IMR-90 (cell line): ENCODE data around the gene CDKN1A. TPM values are rescaled to one million over a fixed set of nuclear protein-coding genes. Genes with fewer than 3 reads are reported as not detected.

Experiments used
- ATAC-seq: fragments of 200-7000 bp; cut with Tn5 transposase; 2 replicates; pipeline ENCODE4 v1.9.1; 2020; ENCODE audit warnings: low read depth, mild to moderate bottlenecking, moderate library complexity
- BruUV-seq: library from RNA; stranded (reverse); fragments of 400-500 nt; replicated peaks from 2 replicates; lab custom pipeline; 2021; lab: Mats Ljungman, UMichigan
- CTCF ChIA-PET: fragments of 300-600 bp; formaldehyde crosslinking; extraction: SDS; loops from one replicate; lab custom pipeline; 2021; ENCODE audit warnings: antibody characterized with exemption; lab: Yijun Ruan, JAX
- POLR2A ChIA-PET: fragments of 300-600 bp; sonication (Branson Sonifier 250); formaldehyde crosslinking; loops from one replicate; lab custom pipeline; 2022; ENCODE audit warnings: antibody characterized with exemption; ENCODE audit not compliant: unreplicated experiment; lab: Charles Lee
- DNase-seq: peaks from one replicate; pipeline ENCODE4 v3.0.0; 2013
- H2AFZ ChIP-seq: replicated peaks from 2 replicates; pipeline ENCODE3; 2013; ENCODE audit warnings: low read length, mild to moderate bottlenecking; ENCODE audit not compliant: poor library complexity
- H2AK5ac ChIP-seq: 2 replicates; pipeline ENCODE4 v1.6.1; 2013; ENCODE audit warnings: low read depth, low read length, inconsistent platforms
- H2AK9ac ChIP-seq: replicated peaks from 2 replicates; pipeline ENCODE3; 2013; ENCODE audit warnings: mild to moderate bottlenecking, low read depth, low read length, moderate library complexity; ENCODE audit not compliant: poor library complexity
- H2BK120ac ChIP-seq: 2 replicates; pipeline ENCODE4 v1.6.1; 2013; ENCODE audit warnings: low read depth, low read length, inconsistent platforms
- H2BK15ac ChIP-seq: 3 replicates; pipeline ENCODE4 v1.6.1; 2013; ENCODE audit warnings: low read depth, low read length, inconsistent platforms
- H2BK20ac ChIP-seq: 2 replicates; pipeline ENCODE4 v1.6.1; 2013; ENCODE audit warnings: low read depth, mild to moderate bottlenecking, inconsistent platforms, low read length, moderate library complexity
- H2BK5ac ChIP-seq: 2 replicates; pipeline ENCODE4 v1.6.1; 2013; ENCODE audit warnings: mild to moderate bottlenecking, low read depth, low read length, inconsistent platforms; ENCODE audit not compliant: poor library complexity, severe bottlenecking
- H3K14ac ChIP-seq: replicated peaks from 2 replicates; pipeline ENCODE4 v1.6.1; 2013; ENCODE audit warnings: low read depth, low read length, inconsistent platforms
- H3K18ac ChIP-seq: 2 replicates; pipeline ENCODE4 v1.6.1; 2013; ENCODE audit warnings: low read depth, low read length, control low read depth
- H3K23ac ChIP-seq: 2 replicates; pipeline ENCODE4 v1.6.1; 2013; ENCODE audit warnings: low read depth, low read length, inconsistent platforms
- H3K27ac ChIP-seq: 2 replicates; pipeline ENCODE4 v1.5.1; 2013; ENCODE audit warnings: mild to moderate bottlenecking, control low read depth, low read length; ENCODE audit not compliant: insufficient read depth
- H3K27me3 ChIP-seq: 2 replicates; pipeline ENCODE4 v1.6.1; 2013; ENCODE audit warnings: low read length; ENCODE audit not compliant: control insufficient read depth, insufficient read depth
- H3K36me3 ChIP-seq: 2 replicates; pipeline ENCODE4 v1.6.1; 2013; ENCODE audit warnings: low read length, mixed read lengths; ENCODE audit not compliant: control insufficient read depth, insufficient read depth
- H3K4ac ChIP-seq: 2 replicates; pipeline ENCODE4 v1.6.1; 2013; ENCODE audit warnings: low read depth, low read length, inconsistent platforms
- H3K4me1 ChIP-seq: 2 replicates; pipeline ENCODE4 v1.6.1; 2013; ENCODE audit warnings: low read length, mixed read lengths; ENCODE audit not compliant: control insufficient read depth, insufficient read depth
- H3K4me2 ChIP-seq: 2 replicates; pipeline ENCODE4 v1.6.1; 2013; ENCODE audit warnings: low read depth, mild to moderate bottlenecking, control low read depth, low read length, moderate library complexity
- H3K4me3 ChIP-seq: 2 replicates; pipeline ENCODE4 v1.5.1; 2013; ENCODE audit warnings: low read depth, mild to moderate bottlenecking, control low read depth, low read length, moderate library complexity; ENCODE audit not compliant: insufficient read depth
- H3K56ac ChIP-seq: 2 replicates; pipeline ENCODE4 v1.6.1; 2013; ENCODE audit warnings: low read length, inconsistent platforms; ENCODE audit not compliant: insufficient read depth; ENCODE audit errors: extremely low read depth
- H3K79me1 ChIP-seq, 2 experiments: 2 replicates each; pipeline ENCODE4 v1.6.1; 2013; ENCODE audit warnings: low read length in 2 of 2, inconsistent platforms in 1 of 2, low read depth in 1 of 2
- H3K9ac ChIP-seq: 2 replicates; pipeline ENCODE4 v1.6.1; 2013; ENCODE audit warnings: low read depth, low read length, control low read depth
- H3K9me1 ChIP-seq: 2 replicates; pipeline ENCODE4 v1.6.1; 2013; ENCODE audit warnings: low read length, inconsistent platforms; ENCODE audit not compliant: insufficient read depth
- H3K9me3 ChIP-seq: 2 replicates; pipeline ENCODE4 v1.6.1; 2013; ENCODE audit warnings: low read length; ENCODE audit not compliant: control insufficient read depth, insufficient read depth
- H4K20me1 ChIP-seq: 2 replicates; pipeline ENCODE4 v1.6.1; 2013; ENCODE audit warnings: low read length, inconsistent platforms; ENCODE audit not compliant: insufficient read depth
- H4K5ac ChIP-seq: 2 replicates; pipeline ENCODE4 v1.6.1; 2013; ENCODE audit warnings: mild to moderate bottlenecking, low read depth, low read length, control low read depth
- H4K8ac ChIP-seq, 2 experiments: 2 replicates each; pipeline ENCODE4 v1.6.1; 2013; ENCODE audit warnings: low read depth in 2 of 2, low read length in 2 of 2, control low read depth in 1 of 2, inconsistent platforms in 1 of 2
- H4K91ac ChIP-seq: 2 replicates; pipeline ENCODE4 v1.6.1; 2013; ENCODE audit warnings: low read depth, low read length, inconsistent platforms; ENCODE audit not compliant: insufficient read depth
- BHLHE40 ChIP-seq: fragments of 150-350 bp; IDR thresholded peaks from 2 replicates; pipeline ENCODE4 v1.6.1; 2016; ENCODE audit warnings: mild to moderate bottlenecking, low read depth, low read length
- CEBPB ChIP-seq: IDR thresholded peaks from 2 replicates; pipeline ENCODE4 v1.6.1; 2012; ENCODE audit warnings: low read depth, low read length, improper control_type of control experiment
- CHD1 ChIP-seq: IDR thresholded peaks from 2 replicates; pipeline ENCODE4 v1.6.1; 2012; ENCODE audit warnings: low read depth, low read length, improper control_type of control experiment
- FOS ChIP-seq: fragments of 150-350 bp; IDR thresholded peaks from 2 replicates; pipeline ENCODE4 v1.6.1; 2016; ENCODE audit warnings: low read depth, low read length
- MAFK ChIP-seq: IDR thresholded peaks from 2 replicates; pipeline ENCODE4 v1.6.1; 2012; ENCODE audit warnings: low read depth, low read length, improper control_type of control experiment
- MAZ ChIP-seq: IDR thresholded peaks from 2 replicates; pipeline ENCODE4 v1.6.1; 2012; ENCODE audit warnings: low read depth, mild to moderate bottlenecking, low read length, improper control_type of control experiment, moderate library complexity, borderline replicate concordance
- MXI1 ChIP-seq: IDR thresholded peaks from 2 replicates; pipeline ENCODE4 v1.6.1; 2012; ENCODE audit warnings: low read depth, mild to moderate bottlenecking, low read length, moderate library complexity, borderline replicate concordance
- NFE2L2 ChIP-seq: fragments of 150-350 bp; IDR thresholded peaks from 2 replicates; pipeline ENCODE4 v1.6.1; 2016; ENCODE audit warnings: low read depth, mild to moderate bottlenecking, low read length
- POLR2A ChIP-seq: IDR thresholded peaks from 2 replicates; pipeline ENCODE4 v1.6.1; 2012; ENCODE audit warnings: mild to moderate bottlenecking, low read depth, low read length
- RAD21 ChIP-seq: IDR thresholded peaks from 2 replicates; pipeline ENCODE4 v1.6.1; 2012; ENCODE audit warnings: low read length, improper control_type of control experiment
- RCOR1 ChIP-seq: IDR thresholded peaks from 2 replicates; pipeline ENCODE4 v1.6.1; 2012; ENCODE audit warnings: mild to moderate bottlenecking, low read length, improper control_type of control experiment; ENCODE audit not compliant: insufficient replicate concordance
- RFX5 ChIP-seq: IDR thresholded peaks from 2 replicates; pipeline ENCODE4 v1.8.0; 2012; ENCODE audit warnings: low read depth, mild to moderate bottlenecking, low read length, moderate library complexity
- SMC3 ChIP-seq: fragments of 150-350 bp; IDR thresholded peaks from 2 replicates; pipeline ENCODE4 v1.6.1; 2016; ENCODE audit warnings: low read depth, mild to moderate bottlenecking, antibody characterized with exemption, low read length, moderate library complexity
- WGBS, 2 experiments: methylation state at CpG; one replicate each; pipeline versions ENCODE4 v1.1.5 to v1.1.7; 2013; ENCODE audit warnings: missing lambda C conversion rate in 2 of 2; ENCODE audit not compliant: insufficient read length in 1 of 2; ENCODE audit errors: extremely low coverage in 2 of 2; 5-methylcytosine and 5-hydroxymethylcytosine counted together
- dilution Hi-C: fragments of 300-500 bp; cut with HindIII; formaldehyde crosslinking; loops from one replicate; pipeline ENCODE4 v1.14.3; 2018; ENCODE audit warnings: low sequenced_read_pairs; ENCODE audit not compliant: unreplicated experiment
- in situ Hi-C: fragments of 300-500 bp; cut with MboI; formaldehyde crosslinking; loops from 3 replicates; pipeline ENCODE4 v1.14.3; 2019; ENCODE audit warnings: low sequenced_read_pairs, inconsistent platforms, mixed read lengths
- intact Hi-C: fragments of 100-400 bp; cut with micrococcal nuclease; formaldehyde crosslinking; loops from 2 replicates; pipeline ENCODE4 v1.10.0; 2022
- polyA plus RNA-seq, 3 experiments: library from polyadenylated mRNA; depleted of rRNA; stranded (reverse); fragments of >200 nt; gene quantifications; 2 replicates each; pipeline ENCODE4 v1.2.3, GENCODE V29; 2012; ENCODE audit warnings: low replicate concordance in 1 of 3
- total RNA-seq: library from RNA; depleted of rRNA; stranded (reverse); fragments of >200 nt; gene quantifications from 2 replicates; pipeline ENCODE4 v1.2.3, GENCODE V29; 2012
- TF ChIP-seq, protein P1 (sequence below): fragments of 150-350 bp; IDR thresholded peaks from 2 replicates; pipeline ENCODE4 v1.6.1; 2017; ENCODE audit warnings: mild to moderate bottlenecking, antibody characterized with exemption, low read length, low read depth
- TF ChIP-seq, protein P2 (sequence below): conservative IDR thresholded peaks from 2 replicates; pipeline ENCODE4 v1.5.1; 2012; ENCODE audit warnings: mild to moderate bottlenecking, low read depth, low read length, improper control_type of control experiment
- TF ChIP-seq, protein P3 (sequence below): fragments of 150-350 bp; IDR thresholded peaks from 2 replicates; pipeline ENCODE4 v1.6.1; 2016; ENCODE audit warnings: low read depth, mild to moderate bottlenecking, low read length, moderate library complexity, borderline replicate concordance

The CDKN1A gene
- total and polyA plus RNA-seq, 2 of the 4 experiments (the other 2 are of a cell fraction): 155 to 576 TPM

DNA sequence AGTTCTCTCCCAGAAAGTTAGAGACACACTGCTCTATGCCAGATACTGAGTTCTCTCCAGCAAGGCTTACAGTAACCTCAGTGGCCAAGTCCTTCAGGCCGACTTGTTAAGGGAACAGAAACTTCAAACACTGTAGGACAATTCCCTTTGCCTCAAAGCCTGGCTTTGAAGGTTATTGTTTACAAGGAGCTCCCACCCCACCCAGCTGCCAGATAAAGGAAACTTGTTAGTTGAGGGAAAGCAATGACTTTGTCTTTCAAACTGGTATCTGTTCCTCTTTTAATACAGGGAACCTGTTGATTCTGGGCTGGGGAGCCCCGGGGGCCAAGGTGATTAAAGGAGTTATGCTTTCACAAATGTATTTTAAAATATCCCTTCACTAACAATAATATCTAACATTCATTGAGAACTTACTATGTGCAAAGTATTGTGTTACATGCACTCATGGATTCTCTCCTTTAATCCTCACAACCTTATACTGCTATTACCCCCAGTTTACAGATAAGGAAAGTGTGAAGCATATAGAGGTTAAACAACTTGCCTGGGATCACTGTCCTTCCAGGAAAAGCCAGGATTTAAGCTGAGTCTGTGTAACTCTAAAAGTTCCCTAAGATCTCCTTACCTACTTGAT lies 27.6 kb upstream of the CDKN1A start:
- no peak; the same call in 1 of the 2 replicates for ATAC-seq
- Histone ChIP-seq H3K14ac (peak overlapping the region; percentile 10; the same call in 1 of the 2 replicates), H3K18ac (no peak overlapping the region), H3K23ac (0 out of 2 replicates have a peak overlapping the region, but pooled peaks have one; percentile 45), H3K9ac (no peak overlapping the region), H3K4me3 (no peak overlapping the region), H3K56ac (no peak overlapping the region), H3K4me1 (0 out of 2 replicates have a peak, but pooled peaks cover 2% of the 10 kb centered on the region), H3K4me2 (no peak overlapping the region), H2AK5ac (no peak overlapping the region), H3K9me1 (no peaks in the 10 kb centered on the region), H2AFZ (no peak overlapping the region), H3K27me3 (peaks cover 11% of the 10 kb centered on the region), H4K20me1 (no peaks in the 10 kb centered on the region), H3K27ac (no peak overlapping the region), H2BK5ac (no peak overlapping the region), H4K91ac (no peak overlapping the region), H3K36me3 (no peaks in the 10 kb centered on the region), H3K4ac (no peak overlapping the region), H4K8ac (no peak overlapping the region), H2BK120ac (no peak overlapping the region), H3K9me3 (no peaks in the 10 kb centered on the region), H2BK15ac (no peak overlapping the region), H3K79me1 (no peaks in the 10 kb centered on the region), H2AK9ac (no peak overlapping the region), H4K5ac (no peak overlapping the region), H2BK20ac (no peak overlapping the region)
- no peak for DNase-seq
- TF ChIP-seq RAD21 (no peak), NFE2L2 (no peak), POLR2A (no peak), MXI1 (no peak), FOS (no peak), RCOR1 (no peak), MAZ (no peak), RFX5 (no peak), BHLHE40 (no peak), CHD1 (no peak), SMC3 (no peak), CEBPB (no peak), MAFK (no peak)
- TF ChIP-seq, protein P1, sequence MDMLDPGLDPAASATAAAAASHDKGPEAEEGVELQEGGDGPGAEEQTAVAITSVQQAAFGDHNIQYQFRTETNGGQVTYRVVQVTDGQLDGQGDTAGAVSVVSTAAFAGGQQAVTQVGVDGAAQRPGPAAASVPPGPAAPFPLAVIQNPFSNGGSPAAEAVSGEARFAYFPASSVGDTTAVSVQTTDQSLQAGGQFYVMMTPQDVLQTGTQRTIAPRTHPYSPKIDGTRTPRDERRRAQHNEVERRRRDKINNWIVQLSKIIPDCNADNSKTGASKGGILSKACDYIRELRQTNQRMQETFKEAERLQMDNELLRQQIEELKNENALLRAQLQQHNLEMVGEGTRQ: no peak
- TF ChIP-seq, protein P2, sequence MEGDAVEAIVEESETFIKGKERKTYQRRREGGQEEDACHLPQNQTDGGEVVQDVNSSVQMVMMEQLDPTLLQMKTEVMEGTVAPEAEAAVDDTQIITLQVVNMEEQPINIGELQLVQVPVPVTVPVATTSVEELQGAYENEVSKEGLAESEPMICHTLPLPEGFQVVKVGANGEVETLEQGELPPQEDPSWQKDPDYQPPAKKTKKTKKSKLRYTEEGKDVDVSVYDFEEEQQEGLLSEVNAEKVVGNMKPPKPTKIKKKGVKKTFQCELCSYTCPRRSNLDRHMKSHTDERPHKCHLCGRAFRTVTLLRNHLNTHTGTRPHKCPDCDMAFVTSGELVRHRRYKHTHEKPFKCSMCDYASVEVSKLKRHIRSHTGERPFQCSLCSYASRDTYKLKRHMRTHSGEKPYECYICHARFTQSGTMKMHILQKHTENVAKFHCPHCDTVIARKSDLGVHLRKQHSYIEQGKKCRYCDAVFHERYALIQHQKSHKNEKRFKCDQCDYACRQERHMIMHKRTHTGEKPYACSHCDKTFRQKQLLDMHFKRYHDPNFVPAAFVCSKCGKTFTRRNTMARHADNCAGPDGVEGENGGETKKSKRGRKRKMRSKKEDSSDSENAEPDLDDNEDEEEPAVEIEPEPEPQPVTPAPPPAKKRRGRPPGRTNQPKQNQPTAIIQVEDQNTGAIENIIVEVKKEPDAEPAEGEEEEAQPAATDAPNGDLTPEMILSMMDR: no peak
- TF ChIP-seq, protein P3, sequence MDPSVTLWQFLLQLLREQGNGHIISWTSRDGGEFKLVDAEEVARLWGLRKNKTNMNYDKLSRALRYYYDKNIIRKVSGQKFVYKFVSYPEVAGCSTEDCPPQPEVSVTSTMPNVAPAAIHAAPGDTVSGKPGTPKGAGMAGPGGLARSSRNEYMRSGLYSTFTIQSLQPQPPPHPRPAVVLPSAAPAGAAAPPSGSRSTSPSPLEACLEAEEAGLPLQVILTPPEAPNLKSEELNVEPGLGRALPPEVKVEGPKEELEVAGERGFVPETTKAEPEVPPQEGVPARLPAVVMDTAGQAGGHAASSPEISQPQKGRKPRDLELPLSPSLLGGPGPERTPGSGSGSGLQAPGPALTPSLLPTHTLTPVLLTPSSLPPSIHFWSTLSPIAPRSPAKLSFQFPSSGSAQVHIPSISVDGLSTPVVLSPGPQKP: no peak
- BruUV-seq: no TSS peak
- ChIA-PET POLR2A (interaction anchor here (0.8 kb wide), 1 partner anchor 28 kb away, joined by 3 read pairs; the partner anchor contains the start of gene CDKN1A), CTCF (interaction anchor here (0.6 kb wide), 1 partner anchor 337 kb away, joined by 3 read pairs; no protein-coding TSS in a partner anchor)
- dilution Hi-C loops (no loop called here), in situ Hi-C loops (no loop called here), intact Hi-C loops (no loop called here)
- no CpG with 5 or more reads among the region's 2 CpGs for WGBS, 2 experiments
